Measurements from ENCODE around the gene MYO3A. TPM values are rescaled to one million over a fixed set of nuclear protein-coding genes. Genes with fewer than 3 reads are reported as not detected.

MYO3A gene
- total RNA-seq, 1 donor from 2014 or later: 1.1 TPM

DNA sequence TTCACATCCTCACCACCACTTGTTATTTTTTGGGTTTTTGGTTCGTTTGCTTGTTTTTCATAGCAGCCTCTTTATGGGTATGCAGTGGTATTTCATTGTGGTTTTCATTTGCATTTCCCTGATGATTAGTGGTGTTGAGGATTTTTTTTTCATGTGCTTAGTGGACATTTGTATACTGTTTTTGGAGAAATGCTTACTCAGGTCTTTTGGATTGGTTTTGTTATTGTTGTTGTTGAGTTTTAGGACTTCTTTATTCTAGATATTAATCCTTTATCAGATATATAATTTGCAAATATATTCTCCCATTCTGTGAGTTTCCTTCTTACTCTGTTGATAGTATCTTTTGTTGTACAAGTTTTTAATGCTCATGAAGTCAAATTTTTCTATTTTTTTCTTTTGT, 325.3 kb downstream of the MYO3A start:
- TF ChIP-seq, protein P1, sequence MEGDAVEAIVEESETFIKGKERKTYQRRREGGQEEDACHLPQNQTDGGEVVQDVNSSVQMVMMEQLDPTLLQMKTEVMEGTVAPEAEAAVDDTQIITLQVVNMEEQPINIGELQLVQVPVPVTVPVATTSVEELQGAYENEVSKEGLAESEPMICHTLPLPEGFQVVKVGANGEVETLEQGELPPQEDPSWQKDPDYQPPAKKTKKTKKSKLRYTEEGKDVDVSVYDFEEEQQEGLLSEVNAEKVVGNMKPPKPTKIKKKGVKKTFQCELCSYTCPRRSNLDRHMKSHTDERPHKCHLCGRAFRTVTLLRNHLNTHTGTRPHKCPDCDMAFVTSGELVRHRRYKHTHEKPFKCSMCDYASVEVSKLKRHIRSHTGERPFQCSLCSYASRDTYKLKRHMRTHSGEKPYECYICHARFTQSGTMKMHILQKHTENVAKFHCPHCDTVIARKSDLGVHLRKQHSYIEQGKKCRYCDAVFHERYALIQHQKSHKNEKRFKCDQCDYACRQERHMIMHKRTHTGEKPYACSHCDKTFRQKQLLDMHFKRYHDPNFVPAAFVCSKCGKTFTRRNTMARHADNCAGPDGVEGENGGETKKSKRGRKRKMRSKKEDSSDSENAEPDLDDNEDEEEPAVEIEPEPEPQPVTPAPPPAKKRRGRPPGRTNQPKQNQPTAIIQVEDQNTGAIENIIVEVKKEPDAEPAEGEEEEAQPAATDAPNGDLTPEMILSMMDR (IDR thresholded peaks at IDR 0.05): no peak
- intact Hi-C loops (cut with micrococcal nuclease): no loop called here
- H3K9me3 Mint-ChIP-seq: no peaks in the 10 kb centered on the region
- H3K27me3 Mint-ChIP-seq: peaks cover 23% of the 10 kb centered on the region
- ChIA-PET POLR2A (no interaction called here), CTCF (no interaction called here)
- no peaks in the 10 kb centered on the region for H3K4me1 Mint-ChIP-seq
- H3K4me3 Mint-ChIP-seq: no peak overlapping the region
- H3K27ac Mint-ChIP-seq: no peak overlapping the region
- H3K36me3 Mint-ChIP-seq (ENCODE audit: low read depth): no peaks in the 10 kb centered on the region
- no peak for ATAC-seq (ENCODE audit: low read depth)
- no peak for DNase-seq

Measured in activated B cell treated with CpG ODN at 0.5 μM for 24 hours (primary cell).